AG08396 (cell line): Measurements from ENCODE around the gene F2RL3.

Experiments
- DNase-seq: peaks from one replicate; pipeline ENCODE4 v3.0.0; 2012; ENCODE audit warnings: low spot score, mixed read lengths

F2RL3 gene

GRCh38 chr19:16895467-16896145, 6.8 kb downstream of the F2RL3 start:
- DNase-seq, result no peak

GRCh38 chr19:16896146-16897028, 7.6 kb downstream of the F2RL3 start:
- DNase-seq, result no peak

GRCh38 chr19:16897029-16897855, 8.4 kb downstream of the F2RL3 start:
- peak; percentile 100 for DNase-seq

- DNase-seq, result no peak
Observed at GRCh38 chr19:16897856-16898161, 9.0 kb downstream of the F2RL3 start.

GRCh38 chr19:16898361-16899015, 9.7 kb downstream of the F2RL3 start:
- no peak for DNase-seq

- DNase-seq, result peak; percentile 51
Observed at GRCh38 chr19:16899566-16900075, 10.8 kb downstream of the F2RL3 start.

- DNase-seq, result no peak
Observed at GRCh38 chr19:16901491-16902175, 12.8 kb downstream of the F2RL3 start.

- no peak for DNase-seq
Observed at GRCh38 chr19:16902545-16902944, 13.7 kb downstream of the F2RL3 start.

GRCh38 chr19:16903347-16903746, 14.5 kb downstream of the F2RL3 start:
- no peak for DNase-seq

- no peak for DNase-seq
Observed at GRCh38 chr19:16904599-16904998, 15.8 kb downstream of the F2RL3 start.

GRCh38 chr19:16908759-16909158, 20.0 kb downstream of the F2RL3 start:
- no peak for DNase-seq

- DNase-seq, result no peak
Observed at GRCh38 chr19:16911046-16911445, 22.2 kb downstream of the F2RL3 start.

- no peak for DNase-seq
Observed at GRCh38 chr19:16912780-16913179, 24.0 kb downstream of the F2RL3 start.

GRCh38 chr19:16914421-16914820, 25.6 kb downstream of the F2RL3 start:
- no peak for DNase-seq

- no peak for DNase-seq
Observed at GRCh38 chr19:16915135-16915534, 26.3 kb downstream of the F2RL3 start.

- no peak for DNase-seq
Observed at GRCh38 chr19:16915734-16916133, 26.9 kb downstream of the F2RL3 start.

GRCh38 chr19:16917401-16917800, 28.6 kb downstream of the F2RL3 start:
- no peak for DNase-seq

GRCh38 chr19:16919496-16919895, 30.7 kb downstream of the F2RL3 start:
- no peak for DNase-seq

GRCh38 chr19:16920816-16921529, 32.2 kb downstream of the F2RL3 start:
- DNase-seq, result peak; percentile 68

GRCh38 chr19:16921766-16922591, 33.2 kb downstream of the F2RL3 start:
- no peak for DNase-seq
